Measurements from ENCODE around the gene BTNL2.

DNA sequence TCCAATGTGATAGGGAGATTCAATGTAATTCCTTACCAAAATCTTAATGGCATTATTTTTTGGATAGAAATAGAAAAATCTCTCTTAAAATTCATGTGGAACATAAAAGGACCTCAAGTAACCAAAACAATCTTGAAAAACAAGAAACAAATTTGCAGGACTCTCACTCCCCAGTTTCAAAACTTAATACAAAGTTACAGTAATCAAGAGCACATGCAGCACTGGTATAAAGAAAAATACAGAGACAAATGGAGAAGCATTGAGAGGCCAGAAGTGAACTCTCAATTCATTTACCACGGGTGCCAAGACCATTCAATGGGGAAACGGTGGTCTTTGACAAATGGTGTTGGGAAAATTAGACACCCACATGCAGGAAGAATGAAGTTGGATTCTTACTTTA lies 27.4 kb downstream of the BTNL2 start:
- TF ChIP-seq, protein P1, sequence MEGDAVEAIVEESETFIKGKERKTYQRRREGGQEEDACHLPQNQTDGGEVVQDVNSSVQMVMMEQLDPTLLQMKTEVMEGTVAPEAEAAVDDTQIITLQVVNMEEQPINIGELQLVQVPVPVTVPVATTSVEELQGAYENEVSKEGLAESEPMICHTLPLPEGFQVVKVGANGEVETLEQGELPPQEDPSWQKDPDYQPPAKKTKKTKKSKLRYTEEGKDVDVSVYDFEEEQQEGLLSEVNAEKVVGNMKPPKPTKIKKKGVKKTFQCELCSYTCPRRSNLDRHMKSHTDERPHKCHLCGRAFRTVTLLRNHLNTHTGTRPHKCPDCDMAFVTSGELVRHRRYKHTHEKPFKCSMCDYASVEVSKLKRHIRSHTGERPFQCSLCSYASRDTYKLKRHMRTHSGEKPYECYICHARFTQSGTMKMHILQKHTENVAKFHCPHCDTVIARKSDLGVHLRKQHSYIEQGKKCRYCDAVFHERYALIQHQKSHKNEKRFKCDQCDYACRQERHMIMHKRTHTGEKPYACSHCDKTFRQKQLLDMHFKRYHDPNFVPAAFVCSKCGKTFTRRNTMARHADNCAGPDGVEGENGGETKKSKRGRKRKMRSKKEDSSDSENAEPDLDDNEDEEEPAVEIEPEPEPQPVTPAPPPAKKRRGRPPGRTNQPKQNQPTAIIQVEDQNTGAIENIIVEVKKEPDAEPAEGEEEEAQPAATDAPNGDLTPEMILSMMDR (conservative IDR thresholded peaks at IDR 0.05) = no peak
- TF ChIP-seq EZH2 (IDR thresholded peaks at IDR 0.05; ENCODE audit: low read depth) = no peak
